ENCODE measurements around the gene ZNF467.

The ZNF467 gene

GRCh38 chr7:149736478-149737360, 36.7 kb downstream of the ZNF467 start:
- no peak for DNase-seq (ENCODE audit: low spot score)
- no CpG with 5 or more reads among the region's 13 CpGs for WGBS, 2 donors (ENCODE audit: extremely low coverage in 2 of 2, insufficient read length in 2 of 2, insufficient replicate concordance in 1 of 2)

DNA sequence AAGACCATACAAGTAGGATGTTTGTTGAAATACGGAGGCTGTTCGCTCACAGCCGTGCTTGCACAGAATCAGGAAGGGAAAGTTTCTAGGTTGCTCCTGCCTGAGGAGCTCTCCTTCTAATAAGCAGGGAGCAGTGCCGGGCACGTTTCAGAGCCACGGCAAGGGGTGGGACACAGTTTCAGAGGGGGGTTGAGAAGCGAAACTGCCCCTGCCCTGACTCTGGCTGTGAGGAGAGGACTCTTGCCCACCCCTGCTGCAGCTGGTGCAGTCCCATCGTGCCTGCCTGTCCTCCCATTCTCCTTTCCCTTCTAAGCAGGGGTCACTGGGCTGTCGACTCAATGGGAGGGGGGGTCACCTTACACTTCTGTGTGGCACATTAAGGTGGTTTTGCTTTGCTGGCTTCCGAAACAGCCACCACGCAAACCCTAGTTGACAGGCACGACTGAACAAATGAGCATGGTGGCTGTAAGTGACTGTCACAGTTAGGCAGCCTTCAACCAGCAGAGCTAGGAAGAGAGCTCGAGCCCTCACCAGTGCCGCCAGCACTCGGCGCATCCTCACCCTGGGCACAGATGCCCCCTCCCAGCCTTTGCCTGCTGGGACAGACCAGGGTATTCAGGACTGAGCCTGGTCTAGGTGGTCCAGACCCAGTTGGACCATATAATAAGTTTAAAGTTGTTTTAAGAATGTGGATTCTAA, 37.5 kb downstream of the ZNF467 start:
- H3K9ac ChIP-seq (ENCODE audit: low read depth, low read length, poor library complexity): no peak overlapping the region
- no peak overlapping the region for H2BK120ac ChIP-seq (ENCODE audit: low read depth, low read length)
- no CpG with 5 or more reads among the region's 16 CpGs for WGBS, 2 donors (ENCODE audit: extremely low coverage in 2 of 2, insufficient read length in 2 of 2, insufficient replicate concordance in 1 of 2)
- H3K27me3 ChIP-seq (ENCODE audit: control insufficient read depth in 3 of 3, insufficient read depth in 3 of 3, low read depth in 1 of 3, low read length in 3 of 3): no peaks in the 10 kb centered on the region
- H2AK5ac ChIP-seq (ENCODE audit: low read depth, low read length): no peak overlapping the region
- no peak overlapping the region for H2BK15ac ChIP-seq (ENCODE audit: low read length)
- peaks cover 12 to 36% of the 10 kb centered on the region in 2 donors for H3K36me3 ChIP-seq (replicated peaks in 1 of 2; ENCODE audit: control insufficient read depth in 2 of 2, insufficient read depth in 2 of 2, low read length in 2 of 2)
- H3K4me2 ChIP-seq (ENCODE audit: insufficient read depth, low read length, poor library complexity, severe bottlenecking): no peak overlapping the region
- no peak overlapping the region for H4K91ac ChIP-seq (ENCODE audit: low read depth, low read length, poor library complexity)
- H2BK12ac ChIP-seq (ENCODE audit: low read length): no peak overlapping the region
- H3K27ac ChIP-seq (replicated peaks; ENCODE audit: low read length): no peak overlapping the region
- H2BK5ac ChIP-seq (ENCODE audit: low read length): no peak overlapping the region
- no peak overlapping the region for H3K18ac ChIP-seq (ENCODE audit: low read length)
- peak overlapping the region; percentile 49 for H3K23ac ChIP-seq (ENCODE audit: low read depth, low read length, poor library complexity)
- no peak overlapping the region for H4K8ac ChIP-seq (ENCODE audit: low read depth, low read length)
- H3K79me1 ChIP-seq (ENCODE audit: low read depth, low read length): peaks cover 3% of the 10 kb centered on the region
- no peaks in the 10 kb centered on the region for H3K4me1 ChIP-seq (ENCODE audit: control insufficient read depth in 2 of 2, insufficient read depth in 1 of 2, low read depth in 1 of 2, low read length in 2 of 2)
- DNase-seq (ENCODE audit: low spot score): no peak
- H2AFZ ChIP-seq (ENCODE audit: low read length): no peak overlapping the region
- peaks cover 0 to 4% of the 10 kb centered on the region in 2 donors for H3K9me3 ChIP-seq (replicated peaks in 1 of 2; ENCODE audit: control insufficient read depth in 2 of 2, insufficient read depth in 1 of 2, low read depth in 1 of 2, low read length in 2 of 2)
- no peak overlapping the region for H3K14ac ChIP-seq (ENCODE audit: low read length)
- no peak overlapping the region for H3K4ac ChIP-seq (ENCODE audit: low read length)
- H3K4me3 ChIP-seq (ENCODE audit: low read length in 2 of 2): no peak overlapping the region

More at GRCh38 chr7:149736478-149737360, 36.7 kb downstream of the ZNF467 start:
- Histone ChIP-seq H3K27me3 (ENCODE audit: control insufficient read depth in 3 of 3, insufficient read depth in 3 of 3, low read depth in 1 of 3, low read length in 3 of 3) (no peaks in the 10 kb centered on the region), H2BK5ac (ENCODE audit: low read length) (no peak overlapping the region), H3K27ac (replicated peaks; ENCODE audit: low read length) (no peak overlapping the region), H3K14ac (ENCODE audit: low read length) (no peak overlapping the region), H2AFZ (ENCODE audit: low read length) (no peak overlapping the region), H3K18ac (ENCODE audit: low read length) (no peak overlapping the region), H4K8ac (ENCODE audit: low read depth, low read length) (no peak overlapping the region), H2BK120ac (ENCODE audit: low read depth, low read length) (no peak overlapping the region), H3K4ac (ENCODE audit: low read length) (no peak overlapping the region), H3K9ac (ENCODE audit: low read depth, low read length, poor library complexity) (peak overlapping the region; percentile 50), H2BK12ac (ENCODE audit: low read length) (no peak overlapping the region), H3K23ac (ENCODE audit: low read depth, low read length, poor library complexity) (no peak overlapping the region), H3K4me1 (ENCODE audit: control insufficient read depth in 2 of 2, insufficient read depth in 1 of 2, low read depth in 1 of 2, low read length in 2 of 2) (peaks cover 0 to 2% of the 10 kb centered on the region in 2 donors), H3K4me3 (ENCODE audit: low read length in 2 of 2) (no peak overlapping the region), H3K79me1 (ENCODE audit: low read depth, low read length) (peaks cover 3% of the 10 kb centered on the region), H3K36me3 (replicated peaks in 1 of 2; ENCODE audit: control insufficient read depth in 2 of 2, insufficient read depth in 2 of 2, low read length in 2 of 2) (peaks cover 7 to 29% of the 10 kb centered on the region in 2 donors), H3K9me3 (replicated peaks in 1 of 2; ENCODE audit: control insufficient read depth in 2 of 2, insufficient read depth in 1 of 2, low read depth in 1 of 2, low read length in 2 of 2) (peaks cover 0 to 4% of the 10 kb centered on the region in 2 donors), H3K4me2 (ENCODE audit: insufficient read depth, low read length, poor library complexity, severe bottlenecking) (no peak overlapping the region), H2AK5ac (ENCODE audit: low read depth, low read length) (no peak overlapping the region), H2BK15ac (ENCODE audit: low read length) (no peak overlapping the region), H4K91ac (ENCODE audit: low read depth, low read length, poor library complexity) (no peak overlapping the region)

GRCh38 chr7:149735181-149735602, 38.2 kb downstream of the ZNF467 start:
- WGBS, 2 donors (ENCODE audit: extremely low coverage in 2 of 2, insufficient read length in 2 of 2, insufficient replicate concordance in 1 of 2): no CpG with 5 or more reads among the region's 6 CpGs
- Histone ChIP-seq H4K91ac (ENCODE audit: low read depth, low read length, poor library complexity) (no peak overlapping the region), H2BK15ac (ENCODE audit: low read length) (no peak overlapping the region), H3K4me3 (ENCODE audit: low read length in 2 of 2) (no peak overlapping the region), H3K4me2 (ENCODE audit: insufficient read depth, low read length, poor library complexity, severe bottlenecking) (no peak overlapping the region), H3K9ac (ENCODE audit: low read depth, low read length, poor library complexity) (no peak overlapping the region), H3K9me3 (replicated peaks in 1 of 2; ENCODE audit: control insufficient read depth in 2 of 2, insufficient read depth in 1 of 2, low read depth in 1 of 2, low read length in 2 of 2) (peaks cover 0 to 4% of the 10 kb centered on the region in 2 donors), H3K27me3 (ENCODE audit: control insufficient read depth in 3 of 3, insufficient read depth in 3 of 3, low read depth in 1 of 3, low read length in 3 of 3) (no peaks in the 10 kb centered on the region), H2AFZ (ENCODE audit: low read length) (no peak overlapping the region), H2AK5ac (ENCODE audit: low read depth, low read length) (no peak overlapping the region), H3K27ac (replicated peaks; ENCODE audit: low read length) (no peak overlapping the region), H3K18ac (ENCODE audit: low read length) (no peak overlapping the region), H3K4me1 (ENCODE audit: control insufficient read depth in 2 of 2, insufficient read depth in 1 of 2, low read depth in 1 of 2, low read length in 2 of 2) (no peaks in the 10 kb centered on the region), H3K23ac (ENCODE audit: low read depth, low read length, poor library complexity) (peak overlapping the region; percentile 5), H4K8ac (ENCODE audit: low read depth, low read length) (no peak overlapping the region), H2BK120ac (ENCODE audit: low read depth, low read length) (no peak overlapping the region), H2BK12ac (ENCODE audit: low read length) (no peak overlapping the region), H3K79me1 (ENCODE audit: low read depth, low read length) (peaks cover 3% of the 10 kb centered on the region), H3K14ac (ENCODE audit: low read length) (no peak overlapping the region), H2BK5ac (ENCODE audit: low read length) (no peak overlapping the region), H3K36me3 (replicated peaks in 1 of 2; ENCODE audit: control insufficient read depth in 2 of 2, insufficient read depth in 2 of 2, low read length in 2 of 2) (peaks cover 16 to 43% of the 10 kb centered on the region in 2 donors), H3K4ac (ENCODE audit: low read length) (no peak overlapping the region)
- no peak for DNase-seq (ENCODE audit: low spot score)

- Histone ChIP-seq H3K14ac (ENCODE audit: low read length) (no peak overlapping the region), H3K9me3 (replicated peaks in 1 of 2; ENCODE audit: control insufficient read depth in 2 of 2, insufficient read depth in 1 of 2, low read depth in 1 of 2, low read length in 2 of 2) (peaks cover 0 to 4% of the 10 kb centered on the region in 2 donors), H3K23ac (ENCODE audit: low read depth, low read length, poor library complexity) (no peak overlapping the region), H2BK12ac (ENCODE audit: low read length) (no peak overlapping the region), H4K91ac (ENCODE audit: low read depth, low read length, poor library complexity) (no peak overlapping the region), H2BK5ac (ENCODE audit: low read length) (no peak overlapping the region), H3K9ac (ENCODE audit: low read depth, low read length, poor library complexity) (no peak overlapping the region), H3K4me1 (ENCODE audit: control insufficient read depth in 2 of 2, insufficient read depth in 1 of 2, low read depth in 1 of 2, low read length in 2 of 2) (no peaks in the 10 kb centered on the region), H4K8ac (ENCODE audit: low read depth, low read length) (no peak overlapping the region), H3K4me3 (ENCODE audit: low read length in 2 of 2) (no peak overlapping the region), H3K36me3 (replicated peaks in 1 of 2; ENCODE audit: control insufficient read depth in 2 of 2, insufficient read depth in 2 of 2, low read length in 2 of 2) (peaks cover 19 to 47% of the 10 kb centered on the region in 2 donors), H3K27me3 (ENCODE audit: control insufficient read depth in 3 of 3, insufficient read depth in 3 of 3, low read depth in 1 of 3, low read length in 3 of 3) (no peaks in the 10 kb centered on the region), H3K4me2 (ENCODE audit: insufficient read depth, low read length, poor library complexity, severe bottlenecking) (no peak overlapping the region), H3K79me1 (ENCODE audit: low read depth, low read length) (peaks cover 3% of the 10 kb centered on the region), H2AK5ac (ENCODE audit: low read depth, low read length) (no peak overlapping the region), H2BK120ac (ENCODE audit: low read depth, low read length) (no peak overlapping the region), H3K18ac (ENCODE audit: low read length) (no peak overlapping the region), H2BK15ac (ENCODE audit: low read length) (no peak overlapping the region), H3K27ac (replicated peaks; ENCODE audit: low read length) (no peak overlapping the region), H3K4ac (ENCODE audit: low read length) (no peak overlapping the region), H2AFZ (ENCODE audit: low read length) (no peak overlapping the region)
- WGBS, 2 donors (ENCODE audit: extremely low coverage in 2 of 2, insufficient read length in 2 of 2, insufficient replicate concordance in 1 of 2): no CpG with 5 or more reads among the region's 2 CpGs
- no peak for DNase-seq (ENCODE audit: low spot score)
Observed at GRCh38 chr7:149734791-149735075, 38.7 kb downstream of the ZNF467 start.
